Tibial artery (tissue), 4 donors: ENCODE results near the gene SCFD1.
"Not testable (repeated sequence)": the region's sequence is repeated elsewhere in the genome, so short reads cannot be mapped to it uniquely, and the experiment has no call there.

Experiments used
- DNase-seq, 2 donors: peaks; one replicate each; pipeline ENCODE4 v3.0.0-alpha.2; 2019
- H3K27ac ChIP-seq, 2 donors: fragments of 200-600 bp; sonication (generic) in 1 of 2; 1 replicate in 1 of 2; 2 replicates in 1 of 2; pipeline ENCODE4 v1.5.1; 2018 to 2019; ENCODE audit warnings: mild to moderate bottlenecking in 1 of 2
- H3K27me3 ChIP-seq, 2 donors: fragments of 200-600 bp; sonication (generic) in 1 of 2; one replicate each; pipeline versions ENCODE4 v1.5.1 to v1.6.0; 2016 to 2019
- H3K36me3 ChIP-seq, 3 donors: fragments of 200-600 bp; sonication (generic) in 2 of 3; one replicate each; pipeline ENCODE4 v1.5.1; 2016 to 2019; ENCODE audit warnings: mild to moderate bottlenecking in 2 of 3
- H3K4me1 ChIP-seq, 4 donors: fragments of 200-600 bp; sonication (generic) in 2 of 4; 1 replicate in 3 of 4; 2 replicates in 1 of 4; pipeline ENCODE4 v1.5.1; 2016 to 2019
- H3K4me3 ChIP-seq, 2 donors: fragments of 200-600 bp; sonication (generic) in 1 of 2; 1 replicate in 1 of 2; 2 replicates in 1 of 2; pipeline ENCODE4 v1.5.1; 2018 to 2019; ENCODE audit warnings: mild to moderate bottlenecking in 2 of 2
- H3K9me3 ChIP-seq, 3 donors: fragments of 200-600 bp; sonication (generic) in 1 of 3; one replicate each; pipeline ENCODE4 v1.5.1; 2016 to 2019
- intact Hi-C: fragments of 100-400 bp; cut with DNase I; formaldehyde crosslinking; loops from one replicate; pipeline ENCODE4 v1.15.0; 2023; ENCODE audit warnings: low total_unique reads
- TF ChIP-seq, protein P1 (sequence below), 2 experiments: fragments of 200-600 bp in 1 of 2; fragments of 450-650 bp in 1 of 2; IDR thresholded peaks; one replicate each; pipeline ENCODE4 v1.5.1; 2017 to 2019; ENCODE audit warnings: antibody characterized with exemption in 2 of 2, mild to moderate bottlenecking in 1 of 2, moderate library complexity in 1 of 2

SCFD1 gene, protein sequence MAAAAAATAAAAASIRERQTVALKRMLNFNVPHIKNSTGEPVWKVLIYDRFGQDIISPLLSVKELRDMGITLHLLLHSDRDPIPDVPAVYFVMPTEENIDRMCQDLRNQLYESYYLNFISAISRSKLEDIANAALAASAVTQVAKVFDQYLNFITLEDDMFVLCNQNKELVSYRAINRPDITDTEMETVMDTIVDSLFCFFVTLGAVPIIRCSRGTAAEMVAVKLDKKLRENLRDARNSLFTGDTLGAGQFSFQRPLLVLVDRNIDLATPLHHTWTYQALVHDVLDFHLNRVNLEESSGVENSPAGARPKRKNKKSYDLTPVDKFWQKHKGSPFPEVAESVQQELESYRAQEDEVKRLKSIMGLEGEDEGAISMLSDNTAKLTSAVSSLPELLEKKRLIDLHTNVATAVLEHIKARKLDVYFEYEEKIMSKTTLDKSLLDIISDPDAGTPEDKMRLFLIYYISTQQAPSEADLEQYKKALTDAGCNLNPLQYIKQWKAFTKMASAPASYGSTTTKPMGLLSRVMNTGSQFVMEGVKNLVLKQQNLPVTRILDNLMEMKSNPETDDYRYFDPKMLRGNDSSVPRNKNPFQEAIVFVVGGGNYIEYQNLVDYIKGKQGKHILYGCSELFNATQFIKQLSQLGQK

DNA sequence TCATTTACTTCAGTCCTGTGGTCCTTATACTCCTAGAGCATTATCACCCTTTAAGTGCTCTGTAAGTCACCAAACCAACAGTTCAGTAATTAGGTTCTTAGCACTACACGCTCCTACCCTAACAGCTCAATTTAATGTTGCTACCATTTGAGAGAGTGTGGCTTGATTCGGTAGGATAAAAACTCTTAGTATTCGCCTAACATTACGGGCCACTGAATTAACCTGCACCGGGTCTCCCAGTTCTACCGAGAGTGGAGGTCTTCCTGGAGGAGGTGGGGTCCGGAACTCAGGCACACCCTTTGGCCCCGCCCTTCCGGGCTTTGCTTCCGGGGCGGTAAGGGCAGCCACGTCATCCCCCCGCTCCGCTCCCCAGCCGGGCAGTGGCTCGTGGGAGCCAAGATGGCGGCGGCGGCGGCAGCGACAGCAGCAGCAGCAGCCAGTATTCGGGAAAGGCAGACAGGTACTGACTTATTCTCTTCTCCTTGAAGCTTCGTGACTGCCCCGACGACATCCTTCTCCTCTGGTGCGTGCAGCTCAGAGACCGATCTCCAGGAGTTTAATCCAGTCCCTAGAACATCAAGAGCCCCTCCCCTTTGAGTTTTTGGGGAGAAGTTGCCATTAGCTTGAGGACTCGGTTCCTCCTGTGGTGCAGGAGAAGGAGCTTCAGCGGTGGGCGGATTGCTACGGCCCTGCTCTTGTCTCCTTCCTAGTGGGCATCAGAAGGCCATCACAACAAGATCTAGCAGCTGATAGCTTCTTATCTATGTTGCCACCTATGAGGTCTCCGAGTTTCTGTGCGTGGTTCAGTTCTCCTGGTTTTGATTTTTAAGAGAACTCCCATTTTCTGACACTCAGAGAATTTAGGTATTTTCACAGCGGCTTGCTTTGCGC, at the start of gene SCFD1:
TSS of gene SCFD1 (plus strand) at position 380 of the 891 bp plus-strand sequence. CDS start at position 400, 20 bp downstream.
- H3K4me3 ChIP-seq = peak within 1 kb of the TSS; percentile 64 to 73
- H3K27me3 ChIP-seq = no peaks in the 10 kb centered on the region
- peaks cover 0 to 41% (median 16%) of the 10 kb centered on the region in 4 donors for H3K4me1 ChIP-seq
- H3K27ac ChIP-seq = peak within 1 kb of the TSS; percentile 77 to 87
- intact Hi-C loops = no loop called here
- TF ChIP-seq, protein P1, sequence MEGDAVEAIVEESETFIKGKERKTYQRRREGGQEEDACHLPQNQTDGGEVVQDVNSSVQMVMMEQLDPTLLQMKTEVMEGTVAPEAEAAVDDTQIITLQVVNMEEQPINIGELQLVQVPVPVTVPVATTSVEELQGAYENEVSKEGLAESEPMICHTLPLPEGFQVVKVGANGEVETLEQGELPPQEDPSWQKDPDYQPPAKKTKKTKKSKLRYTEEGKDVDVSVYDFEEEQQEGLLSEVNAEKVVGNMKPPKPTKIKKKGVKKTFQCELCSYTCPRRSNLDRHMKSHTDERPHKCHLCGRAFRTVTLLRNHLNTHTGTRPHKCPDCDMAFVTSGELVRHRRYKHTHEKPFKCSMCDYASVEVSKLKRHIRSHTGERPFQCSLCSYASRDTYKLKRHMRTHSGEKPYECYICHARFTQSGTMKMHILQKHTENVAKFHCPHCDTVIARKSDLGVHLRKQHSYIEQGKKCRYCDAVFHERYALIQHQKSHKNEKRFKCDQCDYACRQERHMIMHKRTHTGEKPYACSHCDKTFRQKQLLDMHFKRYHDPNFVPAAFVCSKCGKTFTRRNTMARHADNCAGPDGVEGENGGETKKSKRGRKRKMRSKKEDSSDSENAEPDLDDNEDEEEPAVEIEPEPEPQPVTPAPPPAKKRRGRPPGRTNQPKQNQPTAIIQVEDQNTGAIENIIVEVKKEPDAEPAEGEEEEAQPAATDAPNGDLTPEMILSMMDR (IDR thresholded peaks at IDR 0.05) = no peak
- no peaks in the 10 kb centered on the region for H3K9me3 ChIP-seq
- DNase-seq = peak; percentile 93 to 95
- no peaks in the 10 kb centered on the region for H3K36me3 ChIP-seq

DNA sequence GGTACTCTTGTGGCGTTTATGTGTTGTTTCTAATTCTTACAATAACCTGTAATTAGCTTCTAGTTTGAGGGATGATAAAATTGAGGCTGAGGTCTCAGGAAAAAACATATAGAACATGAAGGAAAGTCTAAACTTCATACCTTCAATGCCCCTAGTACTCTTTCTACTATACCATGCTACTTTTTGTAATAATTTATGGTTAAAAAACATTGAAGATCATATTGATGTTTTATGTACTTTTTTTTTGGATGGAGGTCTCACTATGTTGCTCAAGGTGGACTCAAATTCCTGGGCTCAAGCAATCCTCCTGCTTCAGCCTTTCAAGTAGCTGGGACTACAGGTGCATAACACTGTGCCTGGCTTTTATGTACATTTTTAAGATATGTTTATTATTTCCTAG, 49.3 kb upstream of the SCFD1 start:
- peaks cover 0 to 19% (median 9%) of the 10 kb centered on the region in 4 donors for H3K4me1 ChIP-seq
- intact Hi-C loops = no loop called here
- H3K27me3 ChIP-seq = no peaks in the 10 kb centered on the region
- H3K9me3 ChIP-seq = no peaks in the 10 kb centered on the region
- DNase-seq = no peak
- no peak overlapping the region for H3K27ac ChIP-seq
- TF ChIP-seq, protein P1 (IDR thresholded peaks at IDR 0.05) = no peak
- H3K4me3 ChIP-seq = no peak overlapping the region
- H3K36me3 ChIP-seq = no peaks in the 10 kb centered on the region

DNA sequence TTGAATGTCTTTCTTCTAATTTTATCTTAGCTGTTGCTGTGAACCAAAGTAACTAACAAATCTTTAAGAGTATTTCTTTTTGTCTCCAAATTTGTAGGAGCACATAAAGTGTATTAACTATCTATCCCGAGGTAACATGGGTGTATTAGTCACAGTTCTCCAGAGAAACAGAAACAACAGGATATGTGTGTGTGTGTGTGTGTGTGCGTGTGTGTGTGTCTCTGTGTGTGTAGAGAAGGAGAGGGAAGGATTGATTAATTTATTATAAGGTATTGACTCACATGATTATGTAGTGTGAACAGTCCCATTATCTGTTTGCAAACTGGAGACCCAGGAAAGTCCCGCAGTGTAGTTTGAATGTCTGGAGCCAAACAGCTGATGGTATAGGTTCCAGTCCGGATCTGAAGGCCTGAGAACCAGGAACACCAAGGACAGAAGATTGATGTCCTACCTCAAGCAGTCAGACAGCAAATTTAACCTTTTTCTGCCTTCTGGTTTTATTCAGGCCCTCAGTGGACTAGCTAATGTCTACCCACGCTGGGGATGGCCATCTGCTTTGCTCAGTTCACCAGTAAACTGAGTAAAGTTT, 48.8 kb upstream of the SCFD1 start:
- Histone ChIP-seq H3K27ac (no peak overlapping the region), H3K9me3 (no peaks in the 10 kb centered on the region), H3K27me3 (no peaks in the 10 kb centered on the region), H3K4me3 (no peak overlapping the region), H3K36me3 (no peaks in the 10 kb centered on the region), H3K4me1 (peaks cover 0 to 19% (median 9%) of the 10 kb centered on the region in 4 donors)
- TF ChIP-seq, protein P1 (IDR thresholded peaks at IDR 0.05) = no peak
- intact Hi-C loops = no loop called here
- DNase-seq = no peak

DNA sequence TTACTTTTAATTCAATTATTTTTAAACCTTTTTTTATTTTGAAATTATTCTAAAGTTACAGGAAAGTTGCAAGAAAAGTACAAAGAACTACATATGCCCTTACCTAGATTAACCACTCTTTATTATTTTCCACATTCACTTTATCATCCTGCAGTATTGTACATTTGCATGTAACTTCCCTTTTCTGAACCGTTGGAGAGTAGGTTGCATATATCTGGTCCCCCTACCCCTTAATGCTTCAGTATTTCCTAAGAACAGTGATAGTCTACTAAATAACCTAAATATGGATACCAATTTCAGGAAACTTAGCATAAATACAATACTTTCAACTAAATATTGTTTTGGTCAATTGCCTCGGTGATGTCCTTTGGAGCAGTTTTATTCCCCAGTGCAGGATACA, 48.2 kb upstream of the SCFD1 start:
- Histone ChIP-seq H3K9me3 (no peaks in the 10 kb centered on the region), H3K4me3 (no peak overlapping the region), H3K27ac (no peak overlapping the region), H3K27me3 (no peaks in the 10 kb centered on the region), H3K36me3 (no peaks in the 10 kb centered on the region), H3K4me1 (peaks cover 0 to 19% (median 9%) of the 10 kb centered on the region in 4 donors)
- intact Hi-C loops = no loop called here
- TF ChIP-seq, protein P1 (IDR thresholded peaks at IDR 0.05) = no peak
- no peak for DNase-seq

DNA sequence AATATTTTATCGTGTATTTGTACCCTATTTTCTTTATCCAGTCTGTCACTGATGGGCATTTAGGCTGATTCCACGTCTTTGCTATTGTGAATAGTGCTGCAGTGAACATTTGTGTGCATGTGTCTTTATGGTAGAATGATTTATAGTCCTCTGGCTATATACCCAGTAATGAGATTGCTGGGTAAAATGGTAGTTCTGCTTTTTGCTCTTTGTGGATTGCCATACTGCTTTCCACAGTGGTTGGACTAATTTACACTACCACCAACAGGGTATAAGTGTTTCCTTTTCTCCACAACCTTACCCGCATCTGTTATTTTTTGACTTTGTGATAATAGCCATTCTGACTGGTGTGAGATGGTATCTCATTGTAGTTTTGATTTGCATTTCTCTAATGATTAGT, 47.3 kb upstream of the SCFD1 start:
- H3K36me3 ChIP-seq, H3K27me3 ChIP-seq, H3K4me3 ChIP-seq, H3K9me3 ChIP-seq, H3K27ac ChIP-seq, DNase-seq, intact Hi-C loops: not testable (repeated sequence)
- peaks cover 0 to 14% (median 4%) of the 10 kb centered on the region in 4 donors for H3K4me1 ChIP-seq

DNA sequence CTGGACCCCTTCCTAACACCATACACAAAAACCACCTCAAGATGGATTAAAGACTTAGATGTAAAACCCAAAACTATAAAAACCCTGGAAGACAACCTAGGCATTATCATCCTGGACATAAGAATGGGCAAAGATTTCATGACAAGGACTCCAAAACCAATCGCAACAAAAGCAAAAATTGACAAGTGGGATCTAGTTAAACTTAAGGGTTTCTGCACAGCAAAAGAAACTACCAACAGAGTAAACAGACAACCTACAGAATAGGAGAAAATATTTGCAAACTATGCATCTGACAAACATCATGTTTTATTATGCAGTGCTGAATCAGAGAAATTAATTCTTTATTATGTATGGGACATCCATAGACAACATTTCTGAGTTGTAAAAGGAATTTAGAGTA, 45.8 kb upstream of the SCFD1 start:
- DNase-seq, H3K4me3 ChIP-seq, intact Hi-C loops, H3K27ac ChIP-seq, H3K36me3 ChIP-seq, H3K9me3 ChIP-seq, H3K27me3 ChIP-seq, H3K4me1 ChIP-seq: not testable (repeated sequence)
